T-helper 2 cell treated with Interferon-gamma antibody and Interleukin-4, amounts not matched to agents 100 ng/mL and 5 ng/mL, for 36 hours (primary cell): Measurements from ENCODE around the gene SLC35F1. TPM values are rescaled to one million over a fixed set of nuclear protein-coding genes. Genes with fewer than 3 reads are reported as not detected.

Experiments
- intact Hi-C: fragments of 100-400 bp; cut with micrococcal nuclease; formaldehyde crosslinking; loops from one replicate; pipeline ENCODE4 v1.15.1; 2023
- total RNA-seq: library from RNA; stranded (reverse); gene quantifications from 2 replicates; pipeline ENCODE4 v1.2.3, GENCODE V29; 2022

The SLC35F1 gene
- total RNA-seq, 1 donor from 2014 or later, result not detected

DNA sequence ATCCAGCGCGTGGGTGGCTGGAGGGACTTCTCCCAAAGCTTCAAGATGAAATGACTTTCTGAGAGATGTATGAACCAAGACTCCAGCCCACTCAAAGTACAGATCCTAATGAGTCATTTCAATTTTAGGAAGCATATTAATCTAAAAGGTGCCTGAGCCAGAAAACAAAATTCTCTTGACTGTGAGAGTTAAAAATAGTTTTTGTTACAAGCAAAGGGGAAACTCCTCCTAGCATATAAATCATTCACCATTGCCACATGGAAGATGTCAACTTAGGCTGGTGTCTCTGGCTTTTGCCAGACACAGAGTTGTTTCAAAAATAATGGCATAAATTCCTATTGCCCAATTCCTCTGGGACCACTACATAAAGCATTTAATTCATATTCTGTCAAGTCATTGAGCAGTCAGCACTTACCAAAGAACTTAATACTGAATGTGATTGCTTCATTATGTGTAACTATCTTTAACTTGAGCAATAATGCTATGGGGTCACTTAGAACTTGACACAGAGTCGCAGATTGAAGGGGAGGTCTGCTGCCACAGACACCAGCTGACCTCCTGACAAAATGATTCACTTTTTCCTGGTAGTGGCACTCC lies 280.6 kb downstream of the SLC35F1 start:
- intact Hi-C loops, result no loop called here

GRCh38 chr6:118188561-118188960 lies 281.5 kb downstream of the SLC35F1 start:
- intact Hi-C loops, result no loop called here

DNA sequence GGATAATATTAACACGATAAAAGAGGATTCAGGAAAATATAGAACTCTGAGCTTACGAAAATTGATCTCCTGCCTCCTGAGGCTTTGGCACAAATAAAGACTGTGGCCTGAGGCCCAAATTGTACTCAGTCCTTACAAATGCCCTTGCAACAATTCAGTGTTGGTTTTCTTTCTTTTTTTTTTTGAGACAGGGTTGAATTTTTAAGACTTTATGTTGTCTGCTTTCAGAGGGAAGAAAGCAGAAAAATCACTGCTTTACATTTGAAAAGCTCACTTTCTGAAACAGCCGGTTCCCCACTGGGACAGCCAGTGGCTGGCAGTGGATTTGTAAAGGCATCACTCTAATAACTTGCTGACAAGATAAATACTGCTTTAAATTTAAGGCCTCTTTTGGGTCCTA lies 290.5 kb downstream of the SLC35F1 start:
- intact Hi-C loops, result no loop called here

GRCh38 chr6:118198746-118199145 lies 291.7 kb downstream of the SLC35F1 start:
- intact Hi-C loops, result no loop called here

GRCh38 chr6:118200160-118200559 lies 293.1 kb downstream of the SLC35F1 start:
- intact Hi-C loops, result no loop called here

DNA sequence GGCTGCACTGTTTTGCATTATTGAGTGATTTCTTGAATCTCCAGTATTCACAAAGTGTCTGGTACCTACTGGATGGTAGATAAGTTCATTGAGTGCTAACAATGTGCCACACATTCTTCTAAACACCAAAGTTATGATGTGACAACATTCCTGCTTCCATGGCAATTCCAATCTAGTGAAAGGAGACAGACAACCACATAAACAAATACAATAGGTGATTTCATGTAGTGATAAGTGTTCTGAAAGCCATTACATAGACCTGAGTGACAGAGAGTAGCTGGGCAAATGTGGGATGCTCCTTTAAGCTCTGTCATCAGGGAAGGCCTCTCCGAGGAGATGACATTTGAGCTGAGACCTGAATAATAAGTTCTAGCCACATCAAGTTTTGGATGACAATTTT lies 295.5 kb downstream of the SLC35F1 start:
- intact Hi-C loops, result no loop called here

DNA sequence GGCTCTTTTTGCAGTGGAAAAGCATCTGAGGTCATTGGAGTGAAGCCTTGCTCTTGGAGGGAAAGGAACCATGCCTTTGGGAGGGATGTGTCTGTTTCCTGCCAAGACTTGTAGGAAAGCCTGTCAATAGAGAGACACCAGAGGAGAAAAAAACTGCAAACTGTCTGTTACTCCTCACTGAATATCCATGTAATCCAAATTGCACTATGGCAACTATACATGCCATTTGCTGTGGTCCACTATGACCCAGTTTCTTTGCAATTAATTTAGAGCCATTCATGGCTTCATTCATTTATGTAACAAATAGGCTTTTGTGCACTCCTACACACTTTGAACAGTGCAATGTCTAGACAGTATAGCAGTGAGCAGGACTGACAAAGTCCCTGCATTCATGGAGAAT lies 296.5 kb downstream of the SLC35F1 start:
- intact Hi-C loops, result no loop called here

DNA sequence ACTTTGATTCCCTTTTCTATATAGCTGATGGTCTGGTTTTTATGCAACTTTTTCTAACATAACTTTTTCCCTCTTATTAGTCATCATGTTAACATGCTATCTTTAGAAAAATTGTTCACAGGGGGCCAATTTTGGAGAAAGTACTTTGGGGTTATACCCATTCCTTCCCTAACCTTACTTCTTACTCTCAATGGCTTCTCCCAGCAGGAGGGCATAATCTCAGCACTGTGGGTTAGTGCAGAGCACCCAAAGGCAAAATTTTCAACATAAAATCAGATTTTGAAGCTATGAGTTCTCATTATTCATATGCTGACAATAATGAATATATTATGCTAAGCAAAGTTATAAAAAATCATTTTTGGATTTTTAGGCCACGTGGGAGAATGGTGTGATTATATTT lies 299.2 kb downstream of the SLC35F1 start:
- intact Hi-C loops, result no loop called here

- intact Hi-C loops, result no loop called here
Observed at GRCh38 chr6:118207947-118208346, 300.9 kb downstream of the SLC35F1 start.

- intact Hi-C loops, result no loop called here
Observed at GRCh38 chr6:118212451-118213173, 305.5 kb downstream of the SLC35F1 start.

GRCh38 chr6:118215269-118215668 lies 308.2 kb downstream of the SLC35F1 start:
- intact Hi-C loops, result no loop called here

- intact Hi-C loops, result no loop called here
Observed at GRCh38 chr6:118216751-118217150, 309.7 kb downstream of the SLC35F1 start.

GRCh38 chr6:118218156-118218555 lies 311.1 kb downstream of the SLC35F1 start:
- intact Hi-C loops, result no loop called here

DNA sequence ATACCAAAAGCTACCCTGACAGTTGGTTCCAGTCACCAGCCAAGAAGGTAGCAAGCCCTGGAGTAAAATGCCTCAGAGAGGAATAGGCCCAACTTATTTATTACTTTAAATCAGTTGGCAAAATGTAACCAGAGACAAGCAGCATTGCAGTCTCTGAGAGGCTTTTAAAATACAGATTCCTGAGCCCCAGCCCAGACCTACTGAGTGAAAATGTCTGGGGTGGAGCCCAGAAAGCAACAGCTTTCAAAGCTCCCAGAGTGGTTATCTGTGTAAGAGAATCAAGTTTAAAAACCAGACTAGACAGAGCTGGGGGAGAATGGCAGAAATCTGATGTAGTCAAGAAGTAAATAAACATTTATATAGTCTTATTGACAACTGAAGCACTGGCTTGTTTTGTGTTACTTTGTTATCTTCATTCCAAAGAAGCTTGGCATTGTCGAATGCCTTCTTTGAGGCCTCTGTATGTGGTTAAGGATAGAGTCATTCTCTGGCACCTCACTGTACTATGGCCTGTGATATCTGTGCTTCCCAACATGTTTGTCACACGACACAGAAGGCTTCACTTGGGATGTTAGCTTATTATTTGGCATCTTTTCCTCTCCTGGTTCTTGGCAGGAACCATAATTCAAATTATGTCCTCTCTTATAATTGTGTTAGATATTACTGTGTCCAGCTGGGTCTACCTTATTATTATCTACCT lies 313.5 kb downstream of the SLC35F1 start:
- intact Hi-C loops, result no loop called here

DNA sequence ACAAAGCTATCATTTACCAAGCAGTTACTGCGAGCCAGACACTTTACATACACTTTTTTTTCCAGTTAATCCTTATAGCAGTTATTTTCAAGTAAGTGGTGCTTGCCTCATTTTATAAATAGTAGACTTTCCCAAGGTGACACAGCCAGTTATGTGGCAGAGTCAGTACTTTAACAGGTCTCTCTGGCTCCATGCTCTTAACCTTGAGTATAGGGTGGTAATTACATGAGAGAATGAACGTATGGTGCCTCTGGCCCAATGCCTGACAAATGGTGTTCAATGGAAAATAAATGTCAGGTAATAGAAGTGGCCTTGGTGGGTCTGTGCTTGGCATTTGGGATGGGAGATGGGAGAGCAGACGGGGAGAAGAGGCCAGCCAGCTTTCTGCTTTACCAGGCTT lies 316.3 kb downstream of the SLC35F1 start:
- intact Hi-C loops, result no loop called here

DNA sequence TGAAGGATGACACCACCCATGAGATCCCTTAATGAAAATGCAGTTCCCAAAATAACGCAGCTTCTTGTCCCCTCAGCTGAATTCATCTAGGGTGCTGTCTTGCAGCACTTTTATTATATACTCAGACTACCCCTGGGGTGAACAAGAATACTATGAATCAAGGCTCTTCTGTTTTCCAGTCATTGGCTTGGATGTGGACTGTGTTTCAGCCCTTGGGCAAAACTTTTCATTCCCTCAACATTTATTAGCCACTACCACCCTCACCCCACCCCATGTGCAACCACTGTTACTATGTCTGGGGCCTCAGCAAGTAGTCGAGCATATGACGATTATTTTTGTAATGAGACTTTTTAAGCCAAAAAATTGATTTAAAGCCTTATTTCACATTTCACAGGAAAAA lies 321.8 kb downstream of the SLC35F1 start:
- intact Hi-C loops, result no loop called here

DNA sequence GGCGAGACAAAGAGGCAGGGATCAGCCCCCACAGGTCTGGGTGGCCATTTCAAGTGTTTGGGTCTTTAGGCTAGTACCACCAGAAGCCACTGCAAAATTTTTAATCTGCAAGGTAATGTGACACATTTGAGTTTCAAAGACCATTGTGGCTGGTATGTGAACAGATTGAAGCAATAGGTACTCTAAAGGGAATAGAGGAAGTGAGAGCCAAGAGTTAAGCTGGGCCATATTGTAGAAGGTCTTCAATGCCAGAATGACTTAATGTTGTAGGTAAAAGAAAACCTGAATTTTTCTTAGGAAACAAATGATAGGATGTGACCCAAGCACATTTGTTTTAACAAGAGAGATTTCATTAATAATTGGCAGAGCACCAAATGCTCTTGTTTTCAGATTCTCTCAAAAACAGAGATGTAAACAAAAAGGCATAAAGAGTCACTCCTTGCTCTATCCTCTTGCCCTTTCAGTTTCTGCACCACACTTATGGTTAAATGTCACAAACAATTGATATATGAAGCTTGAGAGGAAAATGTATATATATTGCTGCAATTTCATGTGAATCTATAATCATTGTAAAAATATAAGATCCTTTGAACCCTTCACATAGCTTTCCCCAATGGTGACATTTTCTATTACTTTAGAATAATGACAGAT lies 333.9 kb downstream of the SLC35F1 start:
- intact Hi-C loops, result no loop called here

- intact Hi-C loops, result no loop called here
Observed at GRCh38 chr6:118246406-118246805, 339.3 kb downstream of the SLC35F1 start.

GRCh38 chr6:118248171-118248570 lies 341.1 kb downstream of the SLC35F1 start:
- intact Hi-C loops, result no loop called here

GRCh38 chr6:118249680-118250079 lies 342.6 kb downstream of the SLC35F1 start:
- intact Hi-C loops, result no loop called here

DNA sequence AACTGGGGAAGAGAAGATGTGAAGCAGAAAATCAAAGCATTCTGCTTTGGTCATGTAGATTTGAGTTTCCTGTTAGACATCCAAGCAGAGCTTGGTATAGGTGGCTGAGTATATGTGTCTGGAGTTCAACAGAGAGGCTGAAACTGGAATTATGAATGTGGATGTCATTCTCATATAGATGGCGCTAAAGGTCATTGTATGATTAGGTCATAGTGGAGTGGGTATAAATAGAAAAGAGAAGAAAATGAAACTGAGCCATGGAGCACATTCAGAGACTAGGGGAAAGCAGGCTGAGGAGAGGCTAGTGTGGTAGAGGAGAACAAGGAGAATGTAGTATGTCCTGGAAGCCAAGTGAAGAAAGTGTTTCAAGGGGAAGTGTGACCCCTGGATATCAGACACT lies 345.4 kb downstream of the SLC35F1 start:
- intact Hi-C loops, result no loop called here

GRCh38 chr6:118253741-118254140 lies 346.7 kb downstream of the SLC35F1 start:
- intact Hi-C loops, result no loop called here
